Neural cell (in vitro differentiated cells): ENCODE measurements around the gene EIF2AK2.

ENCODE experiments used
- CTCF ChIP-seq: fragments of 450-650 bp; IDR thresholded peaks from 2 replicates; pipeline ENCODE4 v1.5.1; 2014; ENCODE audit warnings: antibody characterized with exemption, mild to moderate bottlenecking, moderate library complexity; ENCODE audit not compliant: poor library complexity, severe bottlenecking
- EP300 ChIP-seq: fragments of 450-650 bp; conservative IDR thresholded peaks from 2 replicates; pipeline ENCODE4 v1.6.1; 2014; ENCODE audit warnings: antibody characterized with exemption, mild to moderate bottlenecking, moderate library complexity; ENCODE audit not compliant: poor library complexity, severe bottlenecking
- EZH2 ChIP-seq: fragments of 200-600, 300-800 bp; shearing (Covaris generic), sonication (generic); IDR thresholded peaks from 2 replicates; pipeline ENCODE4 v1.6.1; 2014; ENCODE audit warnings: antibody characterized with exemption, low read length, borderline replicate concordance, mild to moderate bottlenecking; ENCODE audit not compliant: insufficient read depth, poor library complexity, severe bottlenecking
- RAD21 ChIP-seq: fragments of 450-650 bp; conservative IDR thresholded peaks from 2 replicates; pipeline ENCODE4 v1.6.1; 2014; ENCODE audit warnings: antibody characterized with exemption, mild to moderate bottlenecking, moderate library complexity

- no peak for TF ChIP-seq CTCF
- no peak for TF ChIP-seq EZH2
- no peak for TF ChIP-seq EP300
- TF ChIP-seq RAD21 = no peak
Observed at GRCh38 chr2:37171624-37171950, 14.8 kb upstream of the EIF2AK2 start.
